HG03442 (cell line): ENCODE results near the gene ARL4A.

Source experiments
- ATAC-seq: cut with Tn5 transposase; IDR thresholded peaks from one replicate; pipeline ENCODE4 v1.9.1; 2021; ENCODE audit warnings: mild to moderate bottlenecking, moderate library complexity; ENCODE audit not compliant: unreplicated experiment

The ARL4A gene

GRCh38 chr7:12722636-12723605 lies 35.5 kb downstream of the ARL4A start:
- ATAC-seq, result no peak

- ATAC-seq, result no peak
Observed at GRCh38 chr7:12725575-12726316, 38.3 kb downstream of the ARL4A start.

GRCh38 chr7:12726908-12727307 lies 39.5 kb downstream of the ARL4A start:
- no peak for ATAC-seq

GRCh38 chr7:12727455-12728191 lies 40.2 kb downstream of the ARL4A start:
- no peak for ATAC-seq

- ATAC-seq, result no peak
Observed at GRCh38 chr7:12728192-12728538, 40.7 kb downstream of the ARL4A start.

- ATAC-seq, result no peak
Observed at GRCh38 chr7:12729112-12729511, 41.7 kb downstream of the ARL4A start.

GRCh38 chr7:12730523-12730922 lies 43.1 kb downstream of the ARL4A start:
- ATAC-seq, result no peak

- ATAC-seq, result peak; percentile 70
Observed at GRCh38 chr7:12731214-12731656, 43.8 kb downstream of the ARL4A start.

GRCh38 chr7:12731775-12732174 lies 44.3 kb downstream of the ARL4A start:
- ATAC-seq, result no peak

- ATAC-seq, result no peak
Observed at GRCh38 chr7:12732428-12732827, 45.0 kb downstream of the ARL4A start.

- no peak for ATAC-seq
Observed at GRCh38 chr7:12735923-12736322, 48.5 kb downstream of the ARL4A start.

- no peak for ATAC-seq
Observed at GRCh38 chr7:12737373-12737772, 49.9 kb downstream of the ARL4A start.

- ATAC-seq, result no peak
Observed at GRCh38 chr7:12737836-12738235, 50.4 kb downstream of the ARL4A start.

- no peak for ATAC-seq
Observed at GRCh38 chr7:12738665-12739064, 51.2 kb downstream of the ARL4A start.
